Measurements from ENCODE around the gene USP10. TPM values are rescaled to one million over a fixed set of nuclear protein-coding genes. Genes with fewer than 3 reads are reported as not detected.
A peak's percentile ranks its signal among the peaks of the same experiment; 100 is the strongest.

USP10 gene
- total RNA-seq, 1 experiment from 2014 or later, result 203 TPM

DNA sequence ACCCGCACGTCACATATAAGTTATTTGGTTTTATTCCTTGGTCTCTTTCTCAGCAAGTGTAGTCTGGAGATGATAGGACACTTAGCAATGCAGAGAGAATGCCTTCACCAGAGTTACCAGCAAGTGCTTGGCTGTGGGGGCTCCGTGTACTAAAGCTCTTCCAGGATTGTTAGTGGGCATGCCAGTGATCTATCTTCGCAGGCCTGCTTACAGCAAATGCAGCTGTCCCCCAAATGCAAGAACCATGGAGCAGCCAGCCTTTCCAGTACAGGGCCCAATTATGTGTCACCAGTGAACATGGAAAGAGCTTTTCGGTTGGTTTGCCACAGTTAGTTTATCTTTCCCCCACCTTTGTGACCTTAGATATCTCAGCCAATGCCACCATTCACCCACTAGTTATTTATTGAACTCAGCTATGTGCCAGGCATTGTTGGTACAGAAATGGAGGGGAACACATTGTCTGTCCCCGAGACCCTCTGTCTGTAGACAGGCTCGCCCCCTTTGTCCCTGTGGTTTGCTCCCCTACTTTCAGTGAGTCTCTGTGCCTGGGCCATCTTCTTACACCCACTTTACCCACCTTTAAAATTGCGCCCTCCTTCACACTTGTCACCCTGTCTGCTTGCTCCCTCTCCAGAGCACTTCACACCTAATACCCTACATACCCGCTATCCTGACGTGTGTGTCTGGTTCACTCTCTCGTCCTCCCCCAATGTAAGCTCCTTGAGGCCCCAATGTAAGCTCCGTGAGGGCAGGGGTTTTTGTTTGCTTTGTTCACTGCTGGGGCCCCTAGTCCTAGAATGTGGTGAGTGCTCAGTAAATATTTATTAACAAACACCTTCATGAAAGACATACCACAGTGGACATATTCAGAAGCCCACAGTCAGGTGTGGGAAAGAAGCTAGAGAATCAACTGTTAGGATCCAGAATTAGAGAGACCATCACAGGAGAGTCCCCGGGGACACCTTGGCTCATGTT lies 13.3 kb downstream of the USP10 start:
- Histone ChIP-seq H3K27ac (ENCODE audit: insufficient read length, low read depth, low read length) (no peak overlapping the region), H3K18ac (ENCODE audit: insufficient read length, low read depth, low read length) (no peak overlapping the region), H2AFZ (ENCODE audit: low read length) (no peak overlapping the region), H3K79me2 (ENCODE audit: insufficient read depth, low read length) (peaks cover 90% of the 10 kb centered on the region), H3K4me1 (ENCODE audit: insufficient read depth, low read length) (peaks cover 2% of the 10 kb centered on the region; the same call in 1 of the 2 replicates), H3K56ac (ENCODE audit: insufficient read length, low read depth, low read length) (no peak overlapping the region), H2AK5ac (ENCODE audit: insufficient read length, low read length) (no peak overlapping the region), H4K91ac (ENCODE audit: insufficient read length, low read depth, low read length) (no peak overlapping the region), H2BK12ac (ENCODE audit: insufficient read length, low read depth, low read length) (no peak overlapping the region), H3K23ac (ENCODE audit: insufficient read length, low read depth, low read length) (no peak overlapping the region), H3K9ac (ENCODE audit: extremely low read depth, insufficient read length, low read length) (no peak overlapping the region), H3K23me2 (ENCODE audit: insufficient read length, low read depth, low read length, poor library complexity, severe bottlenecking) (no peaks in the 10 kb centered on the region), H3K27me3 (ENCODE audit: insufficient read depth, low read length) (no peaks in the 10 kb centered on the region), H3K9me3 (ENCODE audit: control insufficient read depth, low read depth, low read length) (no peaks in the 10 kb centered on the region), H4K8ac (replicated peaks; ENCODE audit: insufficient read length, low read depth, low read length) (no peak overlapping the region), H3K4ac (ENCODE audit: low read depth, low read length) (no peak overlapping the region), H3K4me2 (ENCODE audit: insufficient read depth, insufficient read length, low read length) (no peak overlapping the region), H4K5ac (ENCODE audit: insufficient read length, low read depth, low read length) (no peak overlapping the region), H2BK5ac (ENCODE audit: insufficient read length, low read length) (no peak overlapping the region), H3K14ac (ENCODE audit: insufficient read depth, low read length) (no peak overlapping the region), H2BK120ac (ENCODE audit: low read depth, low read length, poor library complexity, severe bottlenecking) (no peak overlapping the region), H3K79me1 (ENCODE audit: insufficient read depth, low read depth, low read length, poor library complexity, severe bottlenecking) (peaks cover 15% of the 10 kb centered on the region), H3T11ph (ENCODE audit: low read length) (no peak overlapping the region), H4K20me1 (ENCODE audit: control insufficient read depth, insufficient read depth, insufficient read length) (peaks cover 7% of the 10 kb centered on the region), H2BK15ac (ENCODE audit: low read depth, low read length) (no peak overlapping the region), H2BK20ac (ENCODE audit: low read depth, low read length, poor library complexity, severe bottlenecking) (no peak overlapping the region)
- TF ChIP-seq, protein P1, sequence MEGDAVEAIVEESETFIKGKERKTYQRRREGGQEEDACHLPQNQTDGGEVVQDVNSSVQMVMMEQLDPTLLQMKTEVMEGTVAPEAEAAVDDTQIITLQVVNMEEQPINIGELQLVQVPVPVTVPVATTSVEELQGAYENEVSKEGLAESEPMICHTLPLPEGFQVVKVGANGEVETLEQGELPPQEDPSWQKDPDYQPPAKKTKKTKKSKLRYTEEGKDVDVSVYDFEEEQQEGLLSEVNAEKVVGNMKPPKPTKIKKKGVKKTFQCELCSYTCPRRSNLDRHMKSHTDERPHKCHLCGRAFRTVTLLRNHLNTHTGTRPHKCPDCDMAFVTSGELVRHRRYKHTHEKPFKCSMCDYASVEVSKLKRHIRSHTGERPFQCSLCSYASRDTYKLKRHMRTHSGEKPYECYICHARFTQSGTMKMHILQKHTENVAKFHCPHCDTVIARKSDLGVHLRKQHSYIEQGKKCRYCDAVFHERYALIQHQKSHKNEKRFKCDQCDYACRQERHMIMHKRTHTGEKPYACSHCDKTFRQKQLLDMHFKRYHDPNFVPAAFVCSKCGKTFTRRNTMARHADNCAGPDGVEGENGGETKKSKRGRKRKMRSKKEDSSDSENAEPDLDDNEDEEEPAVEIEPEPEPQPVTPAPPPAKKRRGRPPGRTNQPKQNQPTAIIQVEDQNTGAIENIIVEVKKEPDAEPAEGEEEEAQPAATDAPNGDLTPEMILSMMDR (conservative IDR thresholded peaks at IDR 0.05), result no peak
- Mint-ChIP-seq H3K27me3 (ENCODE audit: low read depth) (no peaks in the 10 kb centered on the region), H3K27ac (peak overlapping the region; percentile 41 to 83 (median 59); a peak in 6 of 7 replicates), H3K36me3 (ENCODE audit: insufficient read depth in 1 of 3, low read depth in 3 of 3) (peaks cover 0 to 18% (median 10%) of the 10 kb centered on the region in 3 experiments), H3K4me3 (peak overlapping the region in 1 of 2 experiments; percentile 23; a peak in 1 of 5 replicates), H3K4me1 (peaks cover 58 to 79% of the 10 kb centered on the region in 2 experiments), H3K9me3 (no peaks in the 10 kb centered on the region)
- no peak for DNase-seq
- no CpG with 5 or more reads among the region's 13 CpGs for WGBS (ENCODE audit: extremely low coverage, insufficient read length, low lambda C conversion rate)

All from H9 (cell line).